Esophagus squamous epithelium (tissue), 4 donors: ENCODE data around the gene SUSD2.

ENCODE experiments used
- POLR2A ChIP-seq, 4 donors: fragments of 450-650 bp; IDR thresholded peaks; one replicate each; pipeline ENCODE4 v1.6.1; 2017; ENCODE audit warnings: antibody characterized with exemption in 4 of 4, mild to moderate bottlenecking in 4 of 4, moderate library complexity in 3 of 4
- TF ChIP-seq, protein P1 (sequence below), 6 experiments: fragments of 450-650 bp in 4 of 6; fragments of 200-600 bp in 2 of 6; sonication (generic) in 2 of 6; IDR thresholded peaks; one replicate each; pipeline ENCODE4 v1.5.1; 2016 to 2019; ENCODE audit warnings: antibody characterized with exemption in 6 of 6, mild to moderate bottlenecking in 4 of 6, moderate library complexity in 4 of 6

GRCh38 chr22:24189249-24190158 is 8.2 kb downstream of the SUSD2 start:
- TF ChIP-seq, protein P1, sequence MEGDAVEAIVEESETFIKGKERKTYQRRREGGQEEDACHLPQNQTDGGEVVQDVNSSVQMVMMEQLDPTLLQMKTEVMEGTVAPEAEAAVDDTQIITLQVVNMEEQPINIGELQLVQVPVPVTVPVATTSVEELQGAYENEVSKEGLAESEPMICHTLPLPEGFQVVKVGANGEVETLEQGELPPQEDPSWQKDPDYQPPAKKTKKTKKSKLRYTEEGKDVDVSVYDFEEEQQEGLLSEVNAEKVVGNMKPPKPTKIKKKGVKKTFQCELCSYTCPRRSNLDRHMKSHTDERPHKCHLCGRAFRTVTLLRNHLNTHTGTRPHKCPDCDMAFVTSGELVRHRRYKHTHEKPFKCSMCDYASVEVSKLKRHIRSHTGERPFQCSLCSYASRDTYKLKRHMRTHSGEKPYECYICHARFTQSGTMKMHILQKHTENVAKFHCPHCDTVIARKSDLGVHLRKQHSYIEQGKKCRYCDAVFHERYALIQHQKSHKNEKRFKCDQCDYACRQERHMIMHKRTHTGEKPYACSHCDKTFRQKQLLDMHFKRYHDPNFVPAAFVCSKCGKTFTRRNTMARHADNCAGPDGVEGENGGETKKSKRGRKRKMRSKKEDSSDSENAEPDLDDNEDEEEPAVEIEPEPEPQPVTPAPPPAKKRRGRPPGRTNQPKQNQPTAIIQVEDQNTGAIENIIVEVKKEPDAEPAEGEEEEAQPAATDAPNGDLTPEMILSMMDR (IDR thresholded peaks at IDR 0.05), result peak; percentile 68 to 95 (median 86)
- no peak for TF ChIP-seq POLR2A (IDR thresholded peaks at IDR 0.05)
